ENCODE results near the gene TAP1. TPM values are rescaled to one million over a fixed set of nuclear protein-coding genes. Genes with fewer than 3 reads are reported as not detected.

The TAP1 gene
- 10 to 100 TPM in 5 of 6 donors, 1 to 10 TPM in 1; 7.8 to 32.1 (median 11.6) TPM for total RNA-seq
- 10 to 100 TPM; 18.8 to 28.5 TPM for polyA plus RNA-seq

DNA sequence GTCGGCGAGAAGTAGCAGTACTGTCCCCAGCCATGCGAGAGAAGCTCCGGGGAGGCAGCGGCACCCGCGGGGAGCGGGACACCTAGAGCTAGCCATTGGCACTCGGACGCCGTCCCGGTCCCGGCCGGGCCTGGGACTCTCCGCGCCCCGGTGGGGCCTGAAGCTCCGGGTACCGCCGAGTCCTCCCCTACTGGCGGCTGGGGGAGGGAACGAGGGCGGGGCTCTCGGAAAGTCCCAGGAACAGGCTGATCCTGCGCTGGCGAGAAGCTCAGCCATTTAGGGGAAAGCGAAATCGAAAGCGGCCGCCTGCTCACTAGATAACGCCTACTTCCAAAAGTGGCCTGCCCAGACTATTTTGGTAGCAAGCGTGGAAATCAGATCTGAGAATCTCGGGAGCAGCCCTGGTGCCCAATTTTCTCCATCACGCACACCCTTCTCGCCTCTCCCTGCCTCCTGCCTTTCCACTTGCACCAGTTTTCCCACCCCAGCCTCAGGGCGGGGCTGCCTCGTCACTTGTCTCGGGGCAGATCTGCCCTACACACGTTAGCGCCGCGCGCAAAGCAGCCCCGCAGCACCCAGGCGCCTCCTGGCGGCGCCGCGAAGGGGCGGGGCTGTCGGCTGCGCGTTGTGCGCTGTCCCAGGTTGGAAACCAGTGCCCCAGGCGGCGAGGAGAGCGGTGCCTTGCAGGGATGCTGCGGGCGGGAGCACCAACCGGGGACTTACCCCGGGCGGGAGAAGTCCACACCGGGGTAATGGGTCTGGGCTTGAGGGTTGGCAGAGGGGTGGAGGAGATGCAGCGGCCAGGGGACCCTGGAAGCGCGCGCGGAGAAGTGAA, at the start of gene TAP1, which contains the start of gene PSMB9:
Gene TAP1, minus strand, starts transcription at position 164 of the 835 bp plus-strand sequence. Its CDS starts 68 bp downstream, at position 96.
Gene PSMB9, plus strand, starts transcription at position 652 of the 835 bp plus-strand sequence. Its CDS starts 38 bp downstream, at position 690.
- peak within 1 kb of the TSS; percentile 60 to 98 (median 90) for H3K4me3 ChIP-seq
- DNase-seq = peak; percentile 92 to 97 (median 94)
- peaks cover 0 to 10% (median 0%) of the 10 kb centered on the region in 3 donors for H3K4me1 ChIP-seq
- no peaks in the 10 kb centered on the region for H3K27me3 ChIP-seq
- no peak for FAIRE-seq
- intact Hi-C loops (cut with DNase I) = no loop called here
- peak; percentile 91 to 96 (median 94) for ATAC-seq
- H3K9me3 ChIP-seq = no peaks in the 10 kb centered on the region
- H3K27ac ChIP-seq = peak within 1 kb of the TSS; percentile 85 to 98 (median 92)
- TF ChIP-seq, protein P1, sequence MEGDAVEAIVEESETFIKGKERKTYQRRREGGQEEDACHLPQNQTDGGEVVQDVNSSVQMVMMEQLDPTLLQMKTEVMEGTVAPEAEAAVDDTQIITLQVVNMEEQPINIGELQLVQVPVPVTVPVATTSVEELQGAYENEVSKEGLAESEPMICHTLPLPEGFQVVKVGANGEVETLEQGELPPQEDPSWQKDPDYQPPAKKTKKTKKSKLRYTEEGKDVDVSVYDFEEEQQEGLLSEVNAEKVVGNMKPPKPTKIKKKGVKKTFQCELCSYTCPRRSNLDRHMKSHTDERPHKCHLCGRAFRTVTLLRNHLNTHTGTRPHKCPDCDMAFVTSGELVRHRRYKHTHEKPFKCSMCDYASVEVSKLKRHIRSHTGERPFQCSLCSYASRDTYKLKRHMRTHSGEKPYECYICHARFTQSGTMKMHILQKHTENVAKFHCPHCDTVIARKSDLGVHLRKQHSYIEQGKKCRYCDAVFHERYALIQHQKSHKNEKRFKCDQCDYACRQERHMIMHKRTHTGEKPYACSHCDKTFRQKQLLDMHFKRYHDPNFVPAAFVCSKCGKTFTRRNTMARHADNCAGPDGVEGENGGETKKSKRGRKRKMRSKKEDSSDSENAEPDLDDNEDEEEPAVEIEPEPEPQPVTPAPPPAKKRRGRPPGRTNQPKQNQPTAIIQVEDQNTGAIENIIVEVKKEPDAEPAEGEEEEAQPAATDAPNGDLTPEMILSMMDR (IDR thresholded peaks at IDR 0.05) = peak; percentile 41 to 79 (median 60)
- 0% methylated on average over 67 to 68 of the region's 68 CpGs for WGBS, 2 donors
- no peaks in the 10 kb centered on the region for H3K36me3 ChIP-seq

GRCh38 chr6:32895006-32895345, 41.5 kb upstream of the TAP1 start:
- FAIRE-seq (no peak), ATAC-seq (peak; percentile 13 to 46 (median 30)), DNase-seq (no peak)
- Histone ChIP-seq H3K27me3 (no peaks in the 10 kb centered on the region), H3K4me3 (peak overlapping the region; percentile 56 to 77 (median 65)), H3K4me1 (peaks cover 0 to 18% (median 7%) of the 10 kb centered on the region in 3 donors), H3K27ac (peak overlapping the region; percentile 81 to 97 (median 90)), H3K9me3 (no peaks in the 10 kb centered on the region), H3K36me3 (no peaks in the 10 kb centered on the region)
- TF ChIP-seq, protein P1 (IDR thresholded peaks at IDR 0.05) = no peak
- 0 to 1% methylated on average over 8 of the region's 8 CpGs for WGBS, 2 donors
- intact Hi-C loops (cut with DNase I) = no loop called here

GRCh38 chr6:32894085-32895005, 40.8 kb upstream of the TAP1 start:
- ATAC-seq (peak; percentile 98 to 100 (median 99)), DNase-seq (peak; percentile 93 to 99 (median 96)), FAIRE-seq (no peak)
- intact Hi-C loops (cut with DNase I) = no loop called here
- peaks cover 0 to 18% (median 7%) of the 10 kb centered on the region in 3 donors for H3K4me1 ChIP-seq
- peak overlapping the region; percentile 56 to 77 (median 65) for H3K4me3 ChIP-seq
- no peaks in the 10 kb centered on the region for H3K36me3 ChIP-seq
- peak overlapping the region; percentile 81 to 97 (median 90) for H3K27ac ChIP-seq
- TF ChIP-seq, protein P1 (IDR thresholded peaks at IDR 0.05) = no peak
- 0 to 1% methylated on average over 61 of the region's 61 CpGs for WGBS, 2 donors
- no peaks in the 10 kb centered on the region for H3K27me3 ChIP-seq
- no peaks in the 10 kb centered on the region for H3K9me3 ChIP-seq

DNA sequence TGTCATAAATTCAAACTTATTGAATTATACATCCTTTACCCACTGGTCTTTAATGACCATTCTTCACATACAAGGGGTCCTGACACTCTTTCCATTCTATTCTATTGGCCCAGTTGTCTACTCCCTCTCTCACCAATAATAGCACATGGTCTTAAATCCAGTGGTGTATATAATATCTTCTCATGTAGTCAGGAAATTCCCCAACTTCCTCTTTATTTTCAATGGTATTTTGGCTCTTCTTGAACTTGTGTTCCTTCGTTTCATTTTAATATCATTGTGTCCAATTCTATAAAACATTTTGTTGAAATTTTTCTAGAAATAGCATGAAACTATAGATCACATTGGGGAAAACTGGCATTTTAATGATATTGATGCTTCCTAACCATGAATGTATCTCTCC, 37.3 kb upstream of the TAP1 start:
- ATAC-seq = no peak
- TF ChIP-seq, protein P1 (IDR thresholded peaks at IDR 0.05) = no peak
- FAIRE-seq = no peak

More for the DNA sequence above, 37.3 kb upstream of the TAP1 start:
- 58 to 78% methylated on average over 1 of the region's 1 CpG for WGBS, 2 donors
- no peaks in the 10 kb centered on the region for H3K36me3 ChIP-seq
- no peak overlapping the region for H3K27ac ChIP-seq
- no peaks in the 10 kb centered on the region for H3K9me3 ChIP-seq
- no peaks in the 10 kb centered on the region for H3K27me3 ChIP-seq
- intact Hi-C loops (cut with DNase I) = no loop called here
- no peak overlapping the region for H3K4me3 ChIP-seq
- H3K4me1 ChIP-seq = peaks cover 5 to 10% (median 6%) of the 10 kb centered on the region in 3 donors
- DNase-seq = no peak
